Left lobe of liver (tissue), 2 donors: Measurements from ENCODE around the gene FNIP2. TPM values are rescaled to one million over a fixed set of nuclear protein-coding genes. Genes with fewer than 3 reads are reported as not detected.

Source experiments
- ATAC-seq: fragments of 200-7000 bp; cut with Tn5 transposase; one replicate; pipeline ENCODE4 v1.9.1; 2020; ENCODE audit warnings: mild to moderate bottlenecking, moderate library complexity
- DNase-seq: peaks from one replicate; pipeline ENCODE4 v3.0.0-alpha.2; 2020; ENCODE audit warnings: low spot score
- total RNA-seq: library from RNA; stranded (reverse); gene quantifications from one replicate; pipeline ENCODE4 v1.2.1, GENCODE V29; 2021
- donor health status: DM: no; HTN: no; CAD: no; lungs with moderate emphysema.
- donor health status: DM: no; HTN: yes; CAD: no.

FNIP2 gene
- total RNA-seq, 1 donor from 2014 or later: 60.8 TPM

GRCh38 chr4:158760866-158761265, 8.0 kb upstream of the FNIP2 start:
- ATAC-seq (no peak), DNase-seq (no peak)

DNA sequence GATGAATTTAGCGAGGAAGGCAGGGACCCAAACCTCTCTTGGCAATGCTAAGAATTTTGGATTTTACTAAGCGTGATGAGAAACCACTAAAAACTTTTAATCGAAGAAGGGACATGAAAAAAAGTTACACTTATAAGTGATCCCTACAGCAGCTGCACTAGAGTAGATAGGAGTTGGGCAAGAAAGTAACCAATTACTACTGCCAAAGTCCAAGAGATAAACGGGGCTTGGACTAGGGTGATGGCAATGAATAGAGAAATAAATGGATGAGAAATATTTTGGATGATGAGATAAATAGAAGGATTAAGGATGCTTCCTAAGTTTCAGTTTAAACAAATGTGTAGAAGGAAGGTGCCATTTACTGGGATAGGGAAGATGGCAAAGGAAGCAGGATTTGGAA, 6.3 kb upstream of the FNIP2 start:
- ATAC-seq (peak; percentile 69), DNase-seq (no peak)

DNA sequence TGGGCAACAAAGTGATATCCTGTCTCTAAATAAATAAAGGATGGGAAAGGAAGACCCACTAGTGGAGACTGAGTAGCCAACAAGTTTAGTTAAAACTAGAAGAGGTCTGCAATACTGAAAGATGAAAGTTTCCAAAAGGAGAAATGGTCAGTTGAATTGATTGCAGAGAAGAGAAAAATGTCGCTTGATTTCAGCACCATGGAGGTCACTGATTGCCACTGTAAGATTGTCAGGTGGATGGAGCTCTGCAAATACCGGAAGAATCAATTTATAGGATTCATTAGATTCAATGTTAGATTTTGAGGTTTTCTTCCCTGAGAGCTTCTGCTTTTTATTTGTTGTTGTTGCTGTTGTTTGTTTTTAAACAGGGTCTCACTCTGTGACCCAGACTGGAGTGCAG, 5.4 kb upstream of the FNIP2 start:
- no peak for DNase-seq
- no peak for ATAC-seq

GRCh38 chr4:158766434-158767044, 2.3 kb upstream of the FNIP2 start:
- DNase-seq (no peak), ATAC-seq (no peak)

DNA sequence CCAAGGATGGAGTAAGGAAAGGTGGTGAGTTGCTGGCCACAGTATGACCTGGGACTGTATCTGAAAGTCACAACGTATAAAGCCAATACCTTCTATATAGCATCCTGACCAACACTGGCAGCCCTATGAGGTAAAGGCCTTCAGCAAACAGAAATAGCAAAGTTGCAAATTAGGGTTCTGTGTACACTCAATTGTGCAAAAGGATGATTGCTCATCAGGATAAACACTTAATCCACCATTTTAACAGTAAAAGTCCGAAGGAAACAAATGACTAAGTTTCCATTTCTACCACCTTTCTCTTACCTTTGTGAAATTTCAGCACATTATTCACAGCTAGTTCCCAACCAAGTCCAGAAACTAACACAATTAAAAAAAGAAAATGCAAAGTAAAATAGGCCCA, 1.4 kb upstream of the FNIP2 start:
- DNase-seq (no peak), ATAC-seq (no peak)

- ATAC-seq: peak; percentile 24
- peak; percentile 61 for DNase-seq
These were observed 522 bp downstream of the FNIP2 start for GRCh38 chr4:158769175-158769921.

DNA sequence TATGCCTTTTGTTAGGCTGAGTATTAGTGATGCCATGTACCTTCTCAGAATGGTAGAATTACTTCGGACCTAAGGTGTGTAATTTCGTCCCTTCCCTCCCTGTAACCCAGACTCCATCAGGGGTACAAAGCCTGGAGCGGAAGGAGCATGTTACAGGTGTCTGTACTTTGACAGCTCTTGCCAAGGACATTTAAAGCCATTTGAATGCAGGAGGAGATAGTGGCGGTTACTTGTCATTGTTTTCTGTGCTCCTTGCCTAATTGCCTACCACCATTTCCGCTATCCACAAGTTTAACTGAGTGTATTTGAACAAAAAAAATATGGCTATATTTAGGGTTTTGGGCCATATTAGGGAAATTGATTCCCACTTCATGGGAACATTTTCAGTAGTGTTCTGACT, 1.8 kb downstream of the FNIP2 start:
- ATAC-seq (no peak), DNase-seq (no peak)

DNA sequence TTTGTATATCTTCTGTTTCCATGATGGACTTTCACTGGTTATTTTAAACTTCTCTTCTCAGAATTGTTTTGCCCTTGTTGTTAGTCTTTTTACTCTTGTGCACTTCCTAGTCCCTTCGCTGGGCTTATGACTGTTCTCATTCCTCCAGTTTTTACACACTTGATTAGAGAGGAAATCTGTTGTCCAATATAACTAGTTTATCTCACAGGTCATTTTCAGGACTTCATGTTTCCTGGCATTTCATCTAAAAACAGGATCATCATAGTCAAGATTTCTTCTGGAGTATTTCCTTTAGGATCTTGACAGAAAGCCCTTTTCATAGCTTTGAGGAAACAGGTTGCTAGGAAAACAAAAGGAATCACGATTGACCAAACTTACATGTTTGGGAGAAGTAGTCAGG, 3.0 kb downstream of the FNIP2 start:
- no peak for ATAC-seq
- DNase-seq: no peak

GRCh38 chr4:158775091-158775651, 6.3 kb downstream of the FNIP2 start:
- DNase-seq (no peak), ATAC-seq (no peak)

DNA sequence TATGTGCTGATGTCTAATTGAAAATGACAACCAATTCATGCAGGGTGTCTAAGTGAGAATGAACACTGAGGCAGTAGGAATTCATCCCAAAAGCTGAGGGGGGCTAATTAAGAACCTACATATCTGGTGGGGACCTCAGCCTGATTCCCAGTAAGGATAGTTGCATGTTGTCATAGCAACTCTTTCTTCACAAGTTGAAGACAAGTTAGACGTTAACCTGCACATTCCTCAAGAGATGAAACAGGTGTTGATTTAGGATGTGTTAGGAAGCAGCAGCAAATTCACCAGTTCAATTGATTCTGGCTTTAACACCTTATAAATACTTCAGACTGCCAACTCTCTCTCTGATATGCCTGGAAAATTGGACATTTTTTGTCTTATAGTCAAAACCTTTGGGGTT, 7.3 kb downstream of the FNIP2 start:
- no peak for ATAC-seq
- no peak for DNase-seq

- ATAC-seq (peak; percentile 80), DNase-seq (no peak)
These were observed 8.8 kb downstream of the FNIP2 start for GRCh38 chr4:158777423-158778155.

DNA sequence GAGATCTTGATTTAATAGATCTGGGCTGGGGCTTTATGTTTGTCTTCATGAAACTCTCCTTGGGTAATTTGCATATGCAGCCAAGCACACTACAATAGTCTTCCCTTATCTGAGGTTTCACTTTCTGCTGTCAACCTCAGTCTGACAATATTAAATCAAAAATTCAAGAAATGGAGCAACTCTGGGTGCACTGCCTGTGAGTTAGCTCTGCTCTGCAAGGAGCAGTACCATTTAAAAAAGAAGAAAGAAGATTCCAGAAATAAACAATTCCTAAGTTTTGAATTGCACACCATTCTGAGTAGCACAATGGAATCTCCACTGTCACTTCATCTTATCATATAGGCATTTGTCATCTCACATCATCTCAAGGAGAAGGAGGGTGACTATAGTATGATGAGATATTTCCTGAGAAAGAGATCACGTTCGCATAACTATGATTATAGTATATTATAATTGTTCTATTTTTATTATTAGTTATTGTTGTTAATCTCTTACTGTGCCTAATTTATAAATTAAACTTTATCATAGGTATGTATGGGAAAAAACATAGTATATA, 9.4 kb downstream of the FNIP2 start:
- no peak for DNase-seq
- peak; percentile 4 for ATAC-seq

DNA sequence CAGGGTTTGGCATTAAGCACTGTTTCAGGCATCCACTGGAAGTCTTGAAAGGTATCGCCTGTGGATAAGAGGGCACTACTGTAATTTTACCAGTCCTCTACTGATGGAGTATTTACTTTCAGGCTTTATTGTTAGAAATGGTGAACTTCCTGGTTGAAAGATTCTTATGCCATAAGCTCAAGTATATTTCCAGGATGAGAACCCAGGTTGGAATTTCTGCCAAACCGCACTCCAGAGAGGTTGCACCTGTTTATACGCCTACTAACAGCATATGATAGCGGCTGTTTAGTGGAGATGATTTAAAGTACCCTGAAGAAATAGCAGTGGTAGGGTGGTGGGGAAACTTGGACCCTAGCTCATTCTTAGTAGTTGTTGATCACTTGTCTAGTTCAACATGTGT, 9.9 kb downstream of the FNIP2 start:
- DNase-seq: no peak
- no peak for ATAC-seq

DNA sequence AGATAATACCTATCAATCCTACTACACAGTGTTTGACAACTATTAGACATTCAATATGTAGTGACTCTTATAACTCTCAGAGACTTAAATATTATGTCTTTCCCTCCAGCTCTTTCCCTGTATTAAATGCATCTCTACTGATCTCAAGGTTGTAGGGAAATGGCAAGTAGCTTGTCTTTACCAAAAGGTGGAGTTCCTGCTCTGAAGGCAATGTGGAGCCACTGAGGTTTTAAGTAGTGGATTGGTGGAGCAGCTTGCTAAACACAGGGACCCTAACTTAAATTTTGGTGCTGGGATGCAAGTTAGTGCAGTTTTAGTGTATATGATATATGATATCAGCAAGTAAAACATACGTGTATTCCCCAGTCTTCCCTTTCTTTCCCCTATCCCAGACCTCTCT, 13.1 kb downstream of the FNIP2 start:
- DNase-seq (no peak), ATAC-seq (no peak)

- ATAC-seq (peak; percentile 89), DNase-seq (no peak)
These were observed 13.9 kb downstream of the FNIP2 start for GRCh38 chr4:158782551-158783360.

DNA sequence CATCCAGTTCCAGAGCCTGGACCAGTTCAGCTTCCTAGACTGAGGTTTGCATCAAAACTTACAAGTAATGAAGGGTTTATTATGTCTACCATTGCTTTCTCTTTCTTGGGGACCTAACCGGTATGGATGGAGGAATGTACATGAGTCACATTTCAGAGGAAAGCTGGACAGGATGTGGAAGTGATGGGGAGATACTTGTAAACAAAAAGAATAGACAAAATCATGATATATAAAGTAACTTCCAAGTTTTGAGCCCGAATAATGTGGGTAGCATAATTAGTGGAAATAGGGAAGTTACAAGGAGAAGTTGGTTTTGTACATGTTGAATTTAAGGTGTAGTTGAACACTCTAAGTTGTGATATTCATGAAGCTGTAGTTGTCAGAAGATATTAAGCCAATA, 15.0 kb downstream of the FNIP2 start:
- ATAC-seq (no peak), DNase-seq (no peak)

DNA sequence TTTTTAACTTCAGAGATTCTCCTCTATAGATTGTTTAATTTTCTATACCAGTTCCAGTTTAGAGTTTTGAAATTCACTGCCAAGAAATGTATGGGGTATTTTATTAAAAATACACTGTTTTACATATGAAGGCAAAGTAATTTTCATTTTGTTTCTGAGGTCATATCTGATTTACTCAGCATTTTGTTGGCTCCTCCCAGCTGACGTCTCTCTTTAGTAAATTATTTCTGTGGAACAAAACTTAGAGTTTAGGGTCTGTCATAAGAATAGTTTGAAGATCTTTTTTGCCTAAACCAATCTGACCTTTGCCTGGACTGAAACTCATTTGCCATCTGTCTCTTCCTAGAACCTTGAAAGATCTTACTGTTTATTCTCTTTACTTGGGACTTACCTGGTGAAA, 16.9 kb downstream of the FNIP2 start:
- ATAC-seq (peak; percentile 7), DNase-seq (no peak)

DNA sequence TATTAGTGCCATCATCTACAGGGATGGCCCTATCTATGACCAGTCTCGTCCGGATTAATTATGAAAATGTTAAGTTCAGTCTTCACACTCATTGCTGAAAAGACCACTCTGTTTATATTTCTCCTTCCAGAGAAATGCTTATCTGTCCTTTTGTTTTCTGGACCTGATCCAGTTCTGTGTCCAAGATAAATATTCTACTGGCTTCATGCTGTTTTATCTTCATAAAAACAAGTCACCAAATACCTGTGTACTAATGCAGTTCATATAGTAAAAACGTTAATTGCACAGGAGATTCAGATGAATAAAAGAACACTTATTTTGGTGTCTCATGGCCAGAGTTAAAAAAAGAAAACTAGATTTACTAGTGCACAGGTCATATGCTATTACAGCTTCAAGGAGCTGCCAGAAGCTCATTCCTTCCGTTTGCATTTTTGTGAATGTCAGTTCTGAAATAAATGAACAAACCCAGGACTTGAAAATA, 17.3 kb downstream of the FNIP2 start:
- DNase-seq (no peak), ATAC-seq (peak; percentile 54)

DNA sequence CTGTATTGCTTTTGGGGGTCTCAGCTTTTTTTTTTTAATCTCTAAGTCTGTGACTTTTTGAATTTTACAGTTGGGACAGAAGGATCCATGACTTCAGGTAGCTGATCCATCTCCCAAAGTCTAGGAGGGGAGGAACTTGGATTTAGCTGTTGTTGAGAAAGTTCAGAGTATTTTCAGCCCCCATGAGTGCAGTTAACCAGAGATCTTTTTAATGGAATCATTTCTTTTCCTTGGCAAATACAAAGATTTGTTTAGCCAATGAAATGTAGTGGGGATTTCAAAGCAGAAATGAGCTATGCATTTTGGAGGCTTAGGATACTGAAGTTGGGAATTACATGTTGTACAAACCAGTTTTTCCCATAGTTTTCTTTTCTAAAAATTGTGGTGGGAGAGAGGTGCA, 18.1 kb downstream of the FNIP2 start:
- DNase-seq (no peak), ATAC-seq (no peak)

DNA sequence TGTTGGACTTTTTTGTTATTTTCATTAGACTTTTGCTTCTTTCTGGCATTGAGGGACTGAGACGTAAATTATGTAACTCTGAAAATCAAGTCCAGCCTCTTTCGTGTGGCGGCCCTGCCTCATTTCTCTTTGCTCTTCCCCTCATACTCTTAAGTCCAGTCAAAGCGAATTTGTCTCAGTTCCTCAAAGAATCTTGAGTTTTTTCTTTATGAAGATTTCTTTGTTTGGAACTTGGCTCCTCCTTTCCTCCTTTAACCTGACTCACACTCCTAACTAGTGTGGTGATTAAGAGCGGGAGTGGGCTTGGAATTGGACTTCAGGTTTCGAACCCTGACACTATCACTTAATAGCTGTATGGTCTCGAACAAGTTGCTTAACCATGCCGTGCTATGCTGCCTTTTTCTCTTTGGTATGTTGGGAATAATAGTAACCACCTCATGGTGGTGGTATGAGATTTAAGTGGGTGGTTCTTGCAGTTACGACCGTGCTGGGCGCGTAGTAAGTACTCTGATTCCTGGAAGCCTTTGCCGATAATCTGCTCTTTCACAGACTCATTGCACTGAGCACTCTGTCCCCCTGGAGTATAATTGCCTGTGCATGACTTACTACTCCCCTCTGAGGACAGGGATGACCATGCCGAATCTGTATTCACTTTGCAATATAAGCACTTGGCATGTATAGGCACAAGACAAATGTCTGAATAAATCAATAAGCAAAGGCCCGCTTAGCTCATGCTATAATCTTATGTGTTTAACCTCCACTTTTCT, 19.1 kb downstream of the FNIP2 start:
- DNase-seq (no peak), ATAC-seq (no peak)
